ENCODE measurements around the gene SLC4A11.

DNA sequence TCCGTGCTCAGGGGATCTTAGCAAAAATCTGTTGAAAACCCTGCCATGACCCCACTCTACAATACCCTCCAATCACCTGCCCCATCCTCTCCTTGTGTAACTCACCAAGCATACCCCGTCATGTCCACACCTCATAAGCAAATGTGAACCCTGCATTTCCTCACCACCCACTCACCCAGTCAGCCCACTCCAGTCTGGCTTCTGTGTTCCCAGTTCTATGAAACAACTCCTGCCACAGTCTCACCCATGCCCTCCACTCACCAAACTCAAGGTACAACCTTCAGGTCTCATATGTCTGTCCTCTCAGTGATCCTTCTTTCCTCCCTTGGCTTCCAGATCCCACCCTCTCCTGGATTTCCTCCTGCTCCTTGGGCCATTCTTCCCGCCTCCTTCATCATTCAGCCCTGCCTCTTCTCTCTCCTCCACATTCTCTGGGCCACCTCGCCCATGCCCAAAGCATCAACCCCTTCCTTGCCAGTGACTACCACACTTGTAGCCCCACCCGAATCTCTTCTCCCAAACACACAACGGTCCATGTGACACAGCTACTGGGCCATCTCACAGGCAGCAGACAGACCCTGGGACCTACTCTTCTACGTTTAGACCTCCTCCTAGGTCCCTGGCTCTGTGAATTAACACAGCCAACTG is 43.3 kb downstream of the SLC4A11 start:
- TF ChIP-seq, protein P1, sequence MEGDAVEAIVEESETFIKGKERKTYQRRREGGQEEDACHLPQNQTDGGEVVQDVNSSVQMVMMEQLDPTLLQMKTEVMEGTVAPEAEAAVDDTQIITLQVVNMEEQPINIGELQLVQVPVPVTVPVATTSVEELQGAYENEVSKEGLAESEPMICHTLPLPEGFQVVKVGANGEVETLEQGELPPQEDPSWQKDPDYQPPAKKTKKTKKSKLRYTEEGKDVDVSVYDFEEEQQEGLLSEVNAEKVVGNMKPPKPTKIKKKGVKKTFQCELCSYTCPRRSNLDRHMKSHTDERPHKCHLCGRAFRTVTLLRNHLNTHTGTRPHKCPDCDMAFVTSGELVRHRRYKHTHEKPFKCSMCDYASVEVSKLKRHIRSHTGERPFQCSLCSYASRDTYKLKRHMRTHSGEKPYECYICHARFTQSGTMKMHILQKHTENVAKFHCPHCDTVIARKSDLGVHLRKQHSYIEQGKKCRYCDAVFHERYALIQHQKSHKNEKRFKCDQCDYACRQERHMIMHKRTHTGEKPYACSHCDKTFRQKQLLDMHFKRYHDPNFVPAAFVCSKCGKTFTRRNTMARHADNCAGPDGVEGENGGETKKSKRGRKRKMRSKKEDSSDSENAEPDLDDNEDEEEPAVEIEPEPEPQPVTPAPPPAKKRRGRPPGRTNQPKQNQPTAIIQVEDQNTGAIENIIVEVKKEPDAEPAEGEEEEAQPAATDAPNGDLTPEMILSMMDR (IDR thresholded peaks at IDR 0.05), result no peak
- no peak for TF ChIP-seq POLR2A (IDR thresholded peaks at IDR 0.05)
